Adrenal gland (tissue), 5 donors: ENCODE results near the gene KAZN.

ENCODE experiments used
- POLR2A ChIP-seq, 2 donors: fragments of 450-650 bp; IDR thresholded peaks; one replicate each; pipeline ENCODE4 v1.6.1; 2017; ENCODE audit warnings: antibody characterized with exemption in 2 of 2, mild to moderate bottlenecking in 2 of 2, moderate library complexity in 1 of 2
- TF ChIP-seq, protein P1 (sequence below), 6 experiments: fragments of 450-650 bp in 4 of 6; fragments of 200-600 bp in 2 of 6; sonication (generic) in 1 of 6; IDR thresholded peaks; 1 replicate in 5 of 6; 2 replicates in 1 of 6; pipeline versions ENCODE4 v1.5.1 to v1.8.0; 2016 to 2021; ENCODE audit warnings: antibody characterized with exemption in 6 of 6, mild to moderate bottlenecking in 2 of 6, moderate library complexity in 1 of 6
- donor health status: DM: no; HTN: no; CAD: no.

DNA sequence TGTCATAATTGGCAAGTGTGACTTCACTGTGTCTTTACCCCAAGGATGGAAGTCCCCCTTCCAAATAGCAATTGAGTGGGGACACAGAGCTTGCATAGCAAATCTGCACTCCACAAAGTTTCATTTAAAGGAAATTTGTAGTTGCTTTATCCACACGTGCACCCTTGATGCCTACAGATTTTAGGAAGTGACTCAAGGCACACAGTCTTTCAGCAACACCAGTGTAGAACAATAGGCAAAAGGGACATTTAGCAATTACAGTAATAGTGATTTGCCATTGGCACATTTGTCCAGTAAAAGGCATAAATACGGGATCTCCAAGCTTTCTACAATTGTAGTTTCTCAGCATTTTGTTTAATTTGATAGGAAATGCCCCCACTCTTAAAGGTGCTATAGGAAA lies 43.4 kb upstream of the KAZN start:
- TF ChIP-seq, protein P1, sequence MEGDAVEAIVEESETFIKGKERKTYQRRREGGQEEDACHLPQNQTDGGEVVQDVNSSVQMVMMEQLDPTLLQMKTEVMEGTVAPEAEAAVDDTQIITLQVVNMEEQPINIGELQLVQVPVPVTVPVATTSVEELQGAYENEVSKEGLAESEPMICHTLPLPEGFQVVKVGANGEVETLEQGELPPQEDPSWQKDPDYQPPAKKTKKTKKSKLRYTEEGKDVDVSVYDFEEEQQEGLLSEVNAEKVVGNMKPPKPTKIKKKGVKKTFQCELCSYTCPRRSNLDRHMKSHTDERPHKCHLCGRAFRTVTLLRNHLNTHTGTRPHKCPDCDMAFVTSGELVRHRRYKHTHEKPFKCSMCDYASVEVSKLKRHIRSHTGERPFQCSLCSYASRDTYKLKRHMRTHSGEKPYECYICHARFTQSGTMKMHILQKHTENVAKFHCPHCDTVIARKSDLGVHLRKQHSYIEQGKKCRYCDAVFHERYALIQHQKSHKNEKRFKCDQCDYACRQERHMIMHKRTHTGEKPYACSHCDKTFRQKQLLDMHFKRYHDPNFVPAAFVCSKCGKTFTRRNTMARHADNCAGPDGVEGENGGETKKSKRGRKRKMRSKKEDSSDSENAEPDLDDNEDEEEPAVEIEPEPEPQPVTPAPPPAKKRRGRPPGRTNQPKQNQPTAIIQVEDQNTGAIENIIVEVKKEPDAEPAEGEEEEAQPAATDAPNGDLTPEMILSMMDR (IDR thresholded peaks at IDR 0.05) = no peak
- TF ChIP-seq POLR2A (IDR thresholded peaks at IDR 0.05) = no peak
